Breast epithelium (tissue), 3 donors: Measurements from ENCODE around the gene CIRBP.

Experiments
- POLR2A ChIP-seq: fragments of 450-650 bp; IDR thresholded peaks from one replicate; pipeline ENCODE4 v1.6.1; 2016; ENCODE audit warnings: antibody characterized with exemption, mild to moderate bottlenecking, moderate library complexity
- TF ChIP-seq, protein P1 (sequence below), 3 donors: fragments of 450-650 bp; IDR thresholded peaks; one replicate each; pipeline ENCODE4 v1.5.1; 2016 to 2017; ENCODE audit warnings: antibody characterized with exemption in 3 of 3, mild to moderate bottlenecking in 3 of 3, moderate library complexity in 3 of 3

DNA sequence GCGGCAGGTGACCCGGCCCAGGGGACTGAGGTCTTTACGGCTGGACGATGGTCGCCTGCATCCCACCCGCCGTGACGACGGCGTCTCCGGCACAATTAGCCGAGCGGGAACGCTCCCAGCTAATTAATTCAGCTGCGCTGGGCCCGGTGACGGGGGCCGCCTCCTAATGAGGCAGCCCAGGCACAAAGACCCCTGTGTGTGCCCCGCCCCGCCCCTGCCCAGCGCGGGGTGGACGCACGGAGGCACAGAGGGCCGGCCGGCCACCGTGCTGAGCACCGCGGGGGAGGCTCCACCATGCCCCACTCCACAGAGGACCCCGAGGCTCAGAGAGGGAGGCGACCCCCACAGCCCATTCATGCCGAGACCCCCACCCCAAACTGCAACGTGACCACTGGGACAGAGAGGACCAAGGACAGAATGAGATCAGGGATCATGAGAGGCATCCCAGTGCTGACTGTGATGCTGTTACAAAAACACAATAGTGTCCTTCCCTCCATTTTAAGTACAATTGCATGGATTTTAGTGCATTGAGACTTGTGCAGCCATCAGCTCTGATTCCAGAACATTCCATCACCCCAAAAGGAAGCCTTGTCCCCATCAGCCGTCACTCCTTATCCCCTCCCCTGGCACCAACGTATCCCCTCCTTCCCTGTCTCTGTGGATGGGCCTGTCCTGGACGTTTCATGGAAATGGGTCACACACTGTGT lies 33.6 kb downstream of the CIRBP start:
- TF ChIP-seq, protein P1, sequence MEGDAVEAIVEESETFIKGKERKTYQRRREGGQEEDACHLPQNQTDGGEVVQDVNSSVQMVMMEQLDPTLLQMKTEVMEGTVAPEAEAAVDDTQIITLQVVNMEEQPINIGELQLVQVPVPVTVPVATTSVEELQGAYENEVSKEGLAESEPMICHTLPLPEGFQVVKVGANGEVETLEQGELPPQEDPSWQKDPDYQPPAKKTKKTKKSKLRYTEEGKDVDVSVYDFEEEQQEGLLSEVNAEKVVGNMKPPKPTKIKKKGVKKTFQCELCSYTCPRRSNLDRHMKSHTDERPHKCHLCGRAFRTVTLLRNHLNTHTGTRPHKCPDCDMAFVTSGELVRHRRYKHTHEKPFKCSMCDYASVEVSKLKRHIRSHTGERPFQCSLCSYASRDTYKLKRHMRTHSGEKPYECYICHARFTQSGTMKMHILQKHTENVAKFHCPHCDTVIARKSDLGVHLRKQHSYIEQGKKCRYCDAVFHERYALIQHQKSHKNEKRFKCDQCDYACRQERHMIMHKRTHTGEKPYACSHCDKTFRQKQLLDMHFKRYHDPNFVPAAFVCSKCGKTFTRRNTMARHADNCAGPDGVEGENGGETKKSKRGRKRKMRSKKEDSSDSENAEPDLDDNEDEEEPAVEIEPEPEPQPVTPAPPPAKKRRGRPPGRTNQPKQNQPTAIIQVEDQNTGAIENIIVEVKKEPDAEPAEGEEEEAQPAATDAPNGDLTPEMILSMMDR (IDR thresholded peaks at IDR 0.05), result no peak
- no peak for TF ChIP-seq POLR2A
